Measurements from ENCODE around the gene WNT1.

The WNT1 gene

GRCh38 chr12:49021292-49021915, 43.3 kb downstream of the WNT1 start:
- Histone ChIP-seq H3K36me3 (ENCODE audit: control insufficient read depth in 2 of 2, insufficient read depth in 2 of 2, low read length in 2 of 2) (peaks cover 44 to 48% of the 10 kb centered on the region in 2 donors), H3K4me1 (ENCODE audit: control insufficient read depth, insufficient read depth, low read length) (peaks cover 16% of the 10 kb centered on the region), H3K27me3 (ENCODE audit: control insufficient read depth in 1 of 2, insufficient read depth in 2 of 2, low read length in 2 of 2) (no peaks in the 10 kb centered on the region), H3K4me3 (ENCODE audit: low read length in 2 of 2) (no peak overlapping the region), H3K9ac (ENCODE audit: low read length in 2 of 2) (no peak overlapping the region), H3K27ac (ENCODE audit: low read length) (no peak overlapping the region), H3K9me3 (ENCODE audit: control insufficient read depth in 2 of 2, low read length in 2 of 2) (no peaks in the 10 kb centered on the region)

- H3K27me3 ChIP-seq (ENCODE audit: control insufficient read depth in 1 of 2, insufficient read depth in 2 of 2, low read length in 2 of 2), result no peaks in the 10 kb centered on the region
- no peak overlapping the region for H3K4me3 ChIP-seq (ENCODE audit: low read length in 2 of 2)
- peaks cover 8% of the 10 kb centered on the region for H3K4me1 ChIP-seq (ENCODE audit: control insufficient read depth, insufficient read depth, low read length)
- H3K36me3 ChIP-seq (ENCODE audit: control insufficient read depth in 2 of 2, insufficient read depth in 2 of 2, low read length in 2 of 2), result peaks cover 53 to 59% of the 10 kb centered on the region in 2 donors
- no peak overlapping the region for H3K9ac ChIP-seq (ENCODE audit: low read length in 2 of 2)
- H3K9me3 ChIP-seq (ENCODE audit: control insufficient read depth in 2 of 2, low read length in 2 of 2), result no peaks in the 10 kb centered on the region
- no peak overlapping the region for H3K27ac ChIP-seq (ENCODE audit: low read length)
Observed at GRCh38 chr12:49022558-49023178, 44.5 kb downstream of the WNT1 start.

GRCh38 chr12:49023812-49024211, 45.7 kb downstream of the WNT1 start:
- Histone ChIP-seq H3K27ac (ENCODE audit: low read length) (no peak overlapping the region), H3K36me3 (ENCODE audit: control insufficient read depth in 2 of 2, insufficient read depth in 2 of 2, low read length in 2 of 2) (peaks cover 63 to 70% of the 10 kb centered on the region in 2 donors)

GRCh38 chr12:49024543-49024942, 46.4 kb downstream of the WNT1 start:
- Histone ChIP-seq H3K27ac (ENCODE audit: low read length) (no peak overlapping the region), H3K9ac (ENCODE audit: low read length in 2 of 2) (no peak overlapping the region), H3K9me3 (ENCODE audit: control insufficient read depth in 2 of 2, low read length in 2 of 2) (no peaks in the 10 kb centered on the region), H3K4me1 (ENCODE audit: control insufficient read depth, insufficient read depth, low read length) (no peaks in the 10 kb centered on the region), H3K36me3 (ENCODE audit: control insufficient read depth in 2 of 2, insufficient read depth in 2 of 2, low read length in 2 of 2) (peaks cover 70 to 76% of the 10 kb centered on the region in 2 donors), H3K27me3 (ENCODE audit: control insufficient read depth in 1 of 2, insufficient read depth in 2 of 2, low read length in 2 of 2) (no peaks in the 10 kb centered on the region), H3K4me3 (ENCODE audit: low read length in 2 of 2) (no peak overlapping the region)

More at GRCh38 chr12:49023812-49024211, 45.7 kb downstream of the WNT1 start:
- Histone ChIP-seq H3K9ac (ENCODE audit: low read length in 2 of 2) (no peak overlapping the region), H3K27me3 (ENCODE audit: control insufficient read depth in 1 of 2, insufficient read depth in 2 of 2, low read length in 2 of 2) (no peaks in the 10 kb centered on the region), H3K4me1 (ENCODE audit: control insufficient read depth, insufficient read depth, low read length) (no peaks in the 10 kb centered on the region), H3K9me3 (ENCODE audit: control insufficient read depth in 2 of 2, low read length in 2 of 2) (no peaks in the 10 kb centered on the region), H3K4me3 (ENCODE audit: low read length in 2 of 2) (no peak overlapping the region)

- no peak overlapping the region for H3K27ac ChIP-seq (ENCODE audit: low read length)
- no peak overlapping the region for H3K9ac ChIP-seq (ENCODE audit: low read length in 2 of 2)
- H3K27me3 ChIP-seq (ENCODE audit: control insufficient read depth in 1 of 2, insufficient read depth in 2 of 2, low read length in 2 of 2), result no peaks in the 10 kb centered on the region
- H3K4me3 ChIP-seq (ENCODE audit: low read length in 2 of 2), result no peak overlapping the region
- H3K4me1 ChIP-seq (ENCODE audit: control insufficient read depth, insufficient read depth, low read length), result no peaks in the 10 kb centered on the region
- H3K9me3 ChIP-seq (ENCODE audit: control insufficient read depth in 2 of 2, low read length in 2 of 2), result no peaks in the 10 kb centered on the region
- peaks cover 78 to 80% of the 10 kb centered on the region in 2 donors for H3K36me3 ChIP-seq (ENCODE audit: control insufficient read depth in 2 of 2, insufficient read depth in 2 of 2, low read length in 2 of 2)
Observed at GRCh38 chr12:49025463-49025862, 47.3 kb downstream of the WNT1 start.

- H3K4me3 ChIP-seq (ENCODE audit: low read length in 2 of 2), result no peak overlapping the region
- peaks cover 78 to 80% of the 10 kb centered on the region in 2 donors for H3K36me3 ChIP-seq (ENCODE audit: control insufficient read depth in 2 of 2, insufficient read depth in 2 of 2, low read length in 2 of 2)
- no peaks in the 10 kb centered on the region for H3K4me1 ChIP-seq (ENCODE audit: control insufficient read depth, insufficient read depth, low read length)
- H3K27me3 ChIP-seq (ENCODE audit: control insufficient read depth in 1 of 2, insufficient read depth in 2 of 2, low read length in 2 of 2), result no peaks in the 10 kb centered on the region
- H3K9me3 ChIP-seq (ENCODE audit: control insufficient read depth in 2 of 2, low read length in 2 of 2), result no peaks in the 10 kb centered on the region
- H3K27ac ChIP-seq (ENCODE audit: low read length), result no peak overlapping the region
- no peak overlapping the region for H3K9ac ChIP-seq (ENCODE audit: low read length in 2 of 2)
Observed at GRCh38 chr12:49026101-49026500, 48.0 kb downstream of the WNT1 start.

- H3K4me3 ChIP-seq (ENCODE audit: low read length in 2 of 2), result no peak overlapping the region
- no peaks in the 10 kb centered on the region for H3K9me3 ChIP-seq (ENCODE audit: control insufficient read depth in 2 of 2, low read length in 2 of 2)
- H3K27ac ChIP-seq (ENCODE audit: low read length), result no peak overlapping the region
- no peaks in the 10 kb centered on the region for H3K4me1 ChIP-seq (ENCODE audit: control insufficient read depth, insufficient read depth, low read length)
- H3K9ac ChIP-seq (ENCODE audit: low read length in 2 of 2), result no peak overlapping the region
- no peaks in the 10 kb centered on the region for H3K27me3 ChIP-seq (ENCODE audit: control insufficient read depth in 1 of 2, insufficient read depth in 2 of 2, low read length in 2 of 2)
- peaks cover 74% of the 10 kb centered on the region in 2 donors for H3K36me3 ChIP-seq (ENCODE audit: control insufficient read depth in 2 of 2, insufficient read depth in 2 of 2, low read length in 2 of 2)
Observed at GRCh38 chr12:49026678-49027480, 48.8 kb downstream of the WNT1 start.

GRCh38 chr12:49027846-49028555, 49.9 kb downstream of the WNT1 start:
- no peak overlapping the region for H3K9ac ChIP-seq (ENCODE audit: low read length in 2 of 2)
- H3K9me3 ChIP-seq (ENCODE audit: control insufficient read depth in 2 of 2, low read length in 2 of 2), result no peaks in the 10 kb centered on the region
- H3K4me1 ChIP-seq (ENCODE audit: control insufficient read depth, insufficient read depth, low read length), result no peaks in the 10 kb centered on the region
- H3K27ac ChIP-seq (ENCODE audit: low read length), result no peak overlapping the region
- H3K4me3 ChIP-seq (ENCODE audit: low read length in 2 of 2), result no peak overlapping the region
- H3K27me3 ChIP-seq (ENCODE audit: control insufficient read depth in 1 of 2, insufficient read depth in 2 of 2, low read length in 2 of 2), result no peaks in the 10 kb centered on the region
- H3K36me3 ChIP-seq (ENCODE audit: control insufficient read depth in 2 of 2, insufficient read depth in 2 of 2, low read length in 2 of 2), result peaks cover 73 to 77% of the 10 kb centered on the region in 2 donors

GRCh38 chr12:49028666-49029275, 50.6 kb downstream of the WNT1 start:
- H3K36me3 ChIP-seq (ENCODE audit: control insufficient read depth in 2 of 2, insufficient read depth in 2 of 2, low read length in 2 of 2), result peaks cover 69 to 71% of the 10 kb centered on the region in 2 donors
- no peaks in the 10 kb centered on the region for H3K9me3 ChIP-seq (ENCODE audit: control insufficient read depth in 2 of 2, low read length in 2 of 2)
- H3K4me3 ChIP-seq (ENCODE audit: low read length in 2 of 2), result no peak overlapping the region
- no peak overlapping the region for H3K9ac ChIP-seq (ENCODE audit: low read length in 2 of 2)
- no peak overlapping the region for H3K27ac ChIP-seq (ENCODE audit: low read length)
- no peaks in the 10 kb centered on the region for H3K27me3 ChIP-seq (ENCODE audit: control insufficient read depth in 1 of 2, insufficient read depth in 2 of 2, low read length in 2 of 2)
- H3K4me1 ChIP-seq (ENCODE audit: control insufficient read depth, insufficient read depth, low read length), result peaks cover 3% of the 10 kb centered on the region

GRCh38 chr12:49030119-49030518, 52.0 kb downstream of the WNT1 start:
- H3K36me3 ChIP-seq (ENCODE audit: control insufficient read depth in 2 of 2, insufficient read depth in 2 of 2, low read length in 2 of 2), result peaks cover 59 to 70% of the 10 kb centered on the region in 2 donors
- no peaks in the 10 kb centered on the region for H3K27me3 ChIP-seq (ENCODE audit: control insufficient read depth in 1 of 2, insufficient read depth in 2 of 2, low read length in 2 of 2)
- H3K27ac ChIP-seq (ENCODE audit: low read length), result no peak overlapping the region
- H3K4me3 ChIP-seq (ENCODE audit: low read length in 2 of 2), result no peak overlapping the region
- H3K9me3 ChIP-seq (ENCODE audit: control insufficient read depth in 2 of 2, low read length in 2 of 2), result no peaks in the 10 kb centered on the region
- H3K9ac ChIP-seq (ENCODE audit: low read length in 2 of 2), result no peak overlapping the region
- peaks cover 3% of the 10 kb centered on the region for H3K4me1 ChIP-seq (ENCODE audit: control insufficient read depth, insufficient read depth, low read length)

Data from stomach smooth muscle (tissue), 2 donors.